ENCODE results near the gene SLC25A25. TPM values are rescaled to one million over a fixed set of nuclear protein-coding genes. Genes with fewer than 3 reads are reported as not detected.

The SLC25A25 gene
- total and polyA plus RNA-seq, 9 of the 15 experiments (the other 6 are each of a cell fraction or from before 2014, with no cell fraction given), result 0.07 to 35.9 (median 23.2) TPM

DNA sequence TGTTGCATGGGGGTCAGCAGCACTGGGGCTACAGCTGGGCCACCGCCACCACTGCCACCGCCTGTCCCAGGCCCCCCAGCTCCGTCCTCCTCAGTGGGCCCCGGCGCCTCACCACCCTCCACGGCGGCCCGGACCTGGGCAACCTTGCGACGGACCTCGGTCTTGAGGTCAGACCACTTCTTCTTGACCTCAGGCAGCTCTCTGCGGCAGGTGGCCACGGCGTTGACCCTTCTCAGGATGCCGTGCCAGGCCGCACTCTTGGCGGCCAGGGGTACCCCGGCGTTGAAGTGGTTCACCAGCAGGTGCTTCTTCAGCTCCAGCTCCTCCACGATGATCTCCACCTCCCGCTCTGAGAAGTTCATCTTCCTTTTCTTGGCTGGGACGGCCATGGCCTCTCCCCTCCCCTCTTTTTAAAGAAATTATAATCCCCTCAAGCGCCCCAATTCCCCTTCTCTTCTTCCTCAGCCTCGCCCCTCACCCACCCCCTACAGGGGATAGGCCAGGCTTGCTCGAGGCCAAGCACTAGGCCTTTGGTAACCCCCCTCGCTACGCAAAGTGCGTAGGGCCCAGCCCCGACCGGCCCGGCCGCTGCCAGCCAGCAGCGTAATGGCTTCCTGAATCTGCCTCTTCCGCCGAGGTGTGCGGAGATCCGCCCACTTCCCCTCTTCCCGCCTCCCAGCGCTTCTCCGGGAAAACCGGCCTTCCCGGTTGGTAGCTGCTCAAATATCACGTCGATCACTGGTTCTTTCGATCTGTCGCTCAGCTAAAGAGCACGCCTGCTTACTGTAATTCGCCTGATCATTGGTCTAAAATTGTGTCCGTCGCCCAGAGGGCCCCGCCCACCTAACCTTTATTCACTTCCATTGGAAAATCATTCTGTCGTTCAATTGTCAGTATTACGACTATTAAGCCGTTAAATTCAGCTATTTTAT is 1.1 kb upstream of the SLC25A25 start, which contains the start of gene NAIF1 (continued):
- TF ChIP-seq ZNF444 (CRISPR knock-in tag; IDR thresholded peaks at IDR 0.05), result peak; percentile 40; the same call in 1 of the 2 replicates
- TF ChIP-seq MAZ (CRISPR knock-in tag; conservative IDR thresholded peaks at IDR 0.05 in 1 of 2, IDR thresholded peaks at IDR 0.05 in 1 of 2), result no peak; a peak in 1 of 4 replicates
- no peak for TF ChIP-seq ERF (CRISPR knock-in tag; IDR thresholded peaks at IDR 0.05)
- no peak; the same call in 1 of the 2 replicates for TF ChIP-seq VEZF1 (CRISPR knock-in tag; IDR thresholded peaks at IDR 0.05)
- TF ChIP-seq THRB (CRISPR knock-in tag; conservative IDR thresholded peaks at IDR 0.05), result 0 out of 2 replicates have a peak, but pooled peaks have one; percentile 24
- no peak for TF ChIP-seq HOXB6 (CRISPR knock-in tag; IDR thresholded peaks at IDR 0.05; ENCODE audit: borderline replicate concordance)
- no peak for TF ChIP-seq MCM2 (IDR thresholded peaks at IDR 0.05; ENCODE audit: low read depth)
- TF ChIP-seq, protein P1, sequence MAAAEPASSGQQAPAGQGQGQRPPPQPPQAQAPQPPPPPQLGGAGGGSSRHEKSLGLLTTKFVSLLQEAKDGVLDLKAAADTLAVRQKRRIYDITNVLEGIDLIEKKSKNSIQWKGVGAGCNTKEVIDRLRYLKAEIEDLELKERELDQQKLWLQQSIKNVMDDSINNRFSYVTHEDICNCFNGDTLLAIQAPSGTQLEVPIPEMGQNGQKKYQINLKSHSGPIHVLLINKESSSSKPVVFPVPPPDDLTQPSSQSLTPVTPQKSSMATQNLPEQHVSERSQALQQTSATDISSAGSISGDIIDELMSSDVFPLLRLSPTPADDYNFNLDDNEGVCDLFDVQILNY (CRISPR knock-in tag; IDR thresholded peaks at IDR 0.05), result no peak
- TF ChIP-seq, protein P2, sequence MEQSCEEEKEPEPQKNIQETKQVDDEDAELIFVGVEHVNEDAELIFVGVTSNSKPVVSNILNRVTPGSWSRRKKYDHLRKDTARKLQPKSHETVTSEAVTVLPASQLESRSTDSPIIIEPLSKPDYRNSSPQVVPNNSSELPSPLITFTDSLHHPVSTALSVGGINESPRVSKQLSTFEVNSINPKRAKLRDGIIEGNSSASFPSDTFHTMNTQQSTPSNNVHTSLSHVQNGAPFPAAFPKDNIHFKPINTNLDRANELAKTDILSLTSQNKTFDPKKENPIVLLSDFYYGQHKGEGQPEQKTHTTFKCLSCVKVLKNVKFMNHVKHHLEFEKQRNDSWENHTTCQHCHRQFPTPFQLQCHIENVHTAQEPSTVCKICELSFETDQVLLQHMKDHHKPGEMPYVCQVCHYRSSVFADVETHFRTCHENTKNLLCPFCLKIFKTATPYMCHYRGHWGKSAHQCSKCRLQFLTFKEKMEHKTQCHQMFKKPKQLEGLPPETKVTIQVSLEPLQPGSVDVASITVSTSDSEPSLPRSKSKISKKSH (CRISPR knock-in tag; IDR thresholded peaks at IDR 0.05), result no peak
- no peak; the same call in 1 of the 2 replicates for TF ChIP-seq BRD4 (IDR thresholded peaks at IDR 0.05)
- TF ChIP-seq ARID3B (CRISPR knock-in tag; IDR thresholded peaks at IDR 0.05; ENCODE audit: borderline replicate concordance), result no peak
- peak; percentile 100 for TF ChIP-seq HNRNPK (IDR thresholded peaks at IDR 0.05; ENCODE audit: low read depth, low read length, poor library complexity, severe bottlenecking)
- TF ChIP-seq HCFC1 (IDR thresholded peaks at IDR 0.05; ENCODE audit: low read depth, low read length), result no peak
- TF ChIP-seq MEF2A (IDR thresholded peaks at IDR 0.05; ENCODE audit: control insufficient read depth, low read depth, low read length), result no peak
- peak; percentile 97 for TF ChIP-seq ZFX (CRISPR knock-in tag; IDR thresholded peaks at IDR 0.05)
- no peak for TF ChIP-seq ZNF282 (CRISPR knock-in tag; IDR thresholded peaks at IDR 0.05)
